Astrocyte (in vitro differentiated cells and primary cell): ENCODE data around the gene CTNNBIP1. TPM values are rescaled to one million over a fixed set of nuclear protein-coding genes. Genes with fewer than 3 reads are reported as not detected.

ENCODE experiments used
- DNase-seq: peaks from one replicate; pipeline ENCODE4 v3.0.0-alpha.2; 2010; ENCODE audit warnings: low read depth
- FAIRE-seq: peaks from 2 replicates; lab custom pipeline; 2011; peaks lifted over from hg19 to GRCh38; lab: Jason Lieb, UNC
- H2AFZ ChIP-seq: 2 replicates; pipeline ENCODE4 v1.6.0; 2012; ENCODE audit warnings: low read depth, low read length, inconsistent platforms
- H3K27ac ChIP-seq: 2 replicates; pipeline ENCODE4 v1.5.1; 2011; ENCODE audit warnings: low read depth, low read length, inconsistent platforms
- H3K27me3 ChIP-seq: 2 replicates; pipeline ENCODE4 v1.6.0; 2011; ENCODE audit warnings: low read length, inconsistent platforms; ENCODE audit not compliant: insufficient read depth
- H3K36me3 ChIP-seq: 2 replicates; pipeline ENCODE4 v1.5.1; 2011; ENCODE audit warnings: low read length, inconsistent platforms; ENCODE audit not compliant: insufficient read depth
- H3K4me1 ChIP-seq: 2 replicates; pipeline ENCODE4 v1.5.1; 2011; ENCODE audit warnings: low read length, inconsistent platforms; ENCODE audit not compliant: insufficient read depth
- H3K4me2 ChIP-seq: 2 replicates; pipeline ENCODE4 v1.6.0; 2012; ENCODE audit warnings: low read length, inconsistent platforms
- H3K4me3 ChIP-seq: 2 replicates; pipeline ENCODE4 v1.5.1; 2011; ENCODE audit warnings: low read depth, mild to moderate bottlenecking, low read length, inconsistent platforms; ENCODE audit not compliant: insufficient read depth
- H3K79me2 ChIP-seq: 2 replicates; pipeline ENCODE4 v1.6.0; 2012; ENCODE audit warnings: mild to moderate bottlenecking, low read length, inconsistent platforms; ENCODE audit not compliant: insufficient read depth
- H3K9ac ChIP-seq: 2 replicates; pipeline ENCODE4 v1.6.0; 2012; ENCODE audit warnings: mild to moderate bottlenecking, low read length, inconsistent platforms
- H3K9me3 ChIP-seq: 2 replicates; pipeline ENCODE4 v1.5.1; 2012; ENCODE audit warnings: low read depth, mild to moderate bottlenecking, low read length, inconsistent platforms; ENCODE audit not compliant: insufficient read depth
- H4K20me1 ChIP-seq: 2 replicates; pipeline ENCODE4 v1.6.0; 2012; ENCODE audit warnings: low read length, inconsistent platforms; ENCODE audit not compliant: insufficient read depth
- H3K27ac Mint-ChIP-seq: one replicate; pipeline ENCODE4 v1.8.0; 2021; ENCODE audit warnings: mild to moderate bottlenecking, mixed read lengths; ENCODE audit not compliant: unreplicated experiment
- H3K27me3 Mint-ChIP-seq: one replicate; pipeline ENCODE4 v1.8.0; 2021; ENCODE audit warnings: low read depth, mixed read lengths; ENCODE audit not compliant: unreplicated experiment
- H3K36me3 Mint-ChIP-seq: one replicate; pipeline ENCODE4 v1.8.0; 2021; ENCODE audit warnings: low read depth, mixed read lengths; ENCODE audit not compliant: unreplicated experiment
- H3K4me1 Mint-ChIP-seq: one replicate; pipeline ENCODE4 v1.8.0; 2021; ENCODE audit warnings: low read depth, mixed read lengths; ENCODE audit not compliant: unreplicated experiment
- H3K4me3 Mint-ChIP-seq: one replicate; pipeline ENCODE4 v1.8.0; 2021; ENCODE audit warnings: mild to moderate bottlenecking, moderate library complexity, mixed read lengths; ENCODE audit not compliant: unreplicated experiment
- H3K9me3 Mint-ChIP-seq: one replicate; pipeline ENCODE4 v1.8.0; 2021; ENCODE audit warnings: mild to moderate bottlenecking, mixed read lengths; ENCODE audit not compliant: unreplicated experiment
- EZH2 ChIP-seq: IDR thresholded peaks from 2 replicates; pipeline ENCODE4 v1.6.1; 2012; ENCODE audit warnings: mild to moderate bottlenecking, low read length, inconsistent platforms; ENCODE audit not compliant: insufficient read depth
- total RNA-seq: library from RNA; stranded (reverse); gene quantifications from 2 replicates; pipeline ENCODE4 v1.2.1, GENCODE V29; 2021
- TF ChIP-seq, protein P1 (sequence below): IDR thresholded peaks from 2 replicates; pipeline ENCODE4 v1.5.1; 2011; ENCODE audit warnings: low read depth, mild to moderate bottlenecking, inconsistent platforms, low read length, moderate library complexity; ENCODE audit not compliant: insufficient read depth

Gene CTNNBIP1
- total RNA-seq, 1 donor from 2014 or later, result 53.7 TPM

DNA sequence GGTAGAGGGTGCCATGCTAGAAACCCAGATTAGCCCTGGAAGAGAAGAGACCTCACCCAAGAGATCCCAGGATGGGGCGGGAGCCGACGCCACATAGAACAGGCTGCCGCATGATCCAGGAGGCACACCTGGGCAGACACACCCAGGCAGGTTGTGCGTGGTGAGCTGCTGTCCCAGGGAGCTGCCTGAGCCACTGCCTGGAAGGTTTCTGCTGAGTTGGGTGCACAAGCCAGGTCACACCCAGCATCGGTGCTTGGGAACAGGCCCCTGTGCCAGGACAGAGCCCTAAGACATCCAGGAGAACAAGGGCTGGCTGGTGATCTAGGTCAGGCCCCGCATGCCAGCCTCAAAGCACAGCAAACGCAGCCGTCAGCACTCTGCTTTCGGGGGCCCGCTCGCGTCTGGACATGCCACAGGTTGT is 40.2 kb downstream of the CTNNBIP1 start:
- FAIRE-seq (no peak), DNase-seq (no peak)
- Histone ChIP-seq H4K20me1 (peaks cover 3% of the 10 kb centered on the region), H3K36me3 (peaks cover 2% of the 10 kb centered on the region), H3K27me3 (no peaks in the 10 kb centered on the region), H3K9me3 (no peaks in the 10 kb centered on the region), H3K27ac (no peak overlapping the region), H3K4me2 (no peak overlapping the region), H3K9ac (no peak overlapping the region), H3K4me1 (peaks cover 20% of the 10 kb centered on the region), H3K4me3 (no peak overlapping the region), H3K79me2 (no peaks in the 10 kb centered on the region), H2AFZ (no peak overlapping the region)
- no peak overlapping the region for H3K4me3 Mint-ChIP-seq
- no peak overlapping the region for H3K27ac Mint-ChIP-seq
- peaks cover 11% of the 10 kb centered on the region for H3K4me1 Mint-ChIP-seq
- H3K36me3 Mint-ChIP-seq, result peaks cover 3% of the 10 kb centered on the region
- H3K27me3 Mint-ChIP-seq, result no peaks in the 10 kb centered on the region
- TF ChIP-seq EZH2, result no peak
- TF ChIP-seq, protein P1, sequence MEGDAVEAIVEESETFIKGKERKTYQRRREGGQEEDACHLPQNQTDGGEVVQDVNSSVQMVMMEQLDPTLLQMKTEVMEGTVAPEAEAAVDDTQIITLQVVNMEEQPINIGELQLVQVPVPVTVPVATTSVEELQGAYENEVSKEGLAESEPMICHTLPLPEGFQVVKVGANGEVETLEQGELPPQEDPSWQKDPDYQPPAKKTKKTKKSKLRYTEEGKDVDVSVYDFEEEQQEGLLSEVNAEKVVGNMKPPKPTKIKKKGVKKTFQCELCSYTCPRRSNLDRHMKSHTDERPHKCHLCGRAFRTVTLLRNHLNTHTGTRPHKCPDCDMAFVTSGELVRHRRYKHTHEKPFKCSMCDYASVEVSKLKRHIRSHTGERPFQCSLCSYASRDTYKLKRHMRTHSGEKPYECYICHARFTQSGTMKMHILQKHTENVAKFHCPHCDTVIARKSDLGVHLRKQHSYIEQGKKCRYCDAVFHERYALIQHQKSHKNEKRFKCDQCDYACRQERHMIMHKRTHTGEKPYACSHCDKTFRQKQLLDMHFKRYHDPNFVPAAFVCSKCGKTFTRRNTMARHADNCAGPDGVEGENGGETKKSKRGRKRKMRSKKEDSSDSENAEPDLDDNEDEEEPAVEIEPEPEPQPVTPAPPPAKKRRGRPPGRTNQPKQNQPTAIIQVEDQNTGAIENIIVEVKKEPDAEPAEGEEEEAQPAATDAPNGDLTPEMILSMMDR, result no peak
- H3K9me3 Mint-ChIP-seq, result no peaks in the 10 kb centered on the region

- H3K27ac ChIP-seq, result no peak overlapping the region
- no peak overlapping the region for H3K4me2 ChIP-seq
- H3K9me3 ChIP-seq, result no peaks in the 10 kb centered on the region
- H3K4me3 ChIP-seq, result no peak overlapping the region
- H3K27ac Mint-ChIP-seq, result no peak overlapping the region
- no peak for FAIRE-seq
- peaks cover 21% of the 10 kb centered on the region for H3K4me1 ChIP-seq
- no peaks in the 10 kb centered on the region for H3K27me3 Mint-ChIP-seq
- H3K9ac ChIP-seq, result no peak overlapping the region
- peaks cover 2% of the 10 kb centered on the region for H3K36me3 ChIP-seq
- no peaks in the 10 kb centered on the region for H3K9me3 Mint-ChIP-seq
- no peak overlapping the region for H3K4me3 Mint-ChIP-seq
- peaks cover 11% of the 10 kb centered on the region for H3K4me1 Mint-ChIP-seq
- DNase-seq, result no peak
- TF ChIP-seq, protein P1, result no peak
- no peak for TF ChIP-seq EZH2
- peaks cover 6% of the 10 kb centered on the region for H3K36me3 Mint-ChIP-seq
- H2AFZ ChIP-seq, result no peak overlapping the region
- no peaks in the 10 kb centered on the region for H3K27me3 ChIP-seq
- peaks cover 3% of the 10 kb centered on the region for H4K20me1 ChIP-seq
- no peaks in the 10 kb centered on the region for H3K79me2 ChIP-seq
Measured at GRCh38 chr1:9868244-9868590, 41.9 kb downstream of the CTNNBIP1 start.

DNA sequence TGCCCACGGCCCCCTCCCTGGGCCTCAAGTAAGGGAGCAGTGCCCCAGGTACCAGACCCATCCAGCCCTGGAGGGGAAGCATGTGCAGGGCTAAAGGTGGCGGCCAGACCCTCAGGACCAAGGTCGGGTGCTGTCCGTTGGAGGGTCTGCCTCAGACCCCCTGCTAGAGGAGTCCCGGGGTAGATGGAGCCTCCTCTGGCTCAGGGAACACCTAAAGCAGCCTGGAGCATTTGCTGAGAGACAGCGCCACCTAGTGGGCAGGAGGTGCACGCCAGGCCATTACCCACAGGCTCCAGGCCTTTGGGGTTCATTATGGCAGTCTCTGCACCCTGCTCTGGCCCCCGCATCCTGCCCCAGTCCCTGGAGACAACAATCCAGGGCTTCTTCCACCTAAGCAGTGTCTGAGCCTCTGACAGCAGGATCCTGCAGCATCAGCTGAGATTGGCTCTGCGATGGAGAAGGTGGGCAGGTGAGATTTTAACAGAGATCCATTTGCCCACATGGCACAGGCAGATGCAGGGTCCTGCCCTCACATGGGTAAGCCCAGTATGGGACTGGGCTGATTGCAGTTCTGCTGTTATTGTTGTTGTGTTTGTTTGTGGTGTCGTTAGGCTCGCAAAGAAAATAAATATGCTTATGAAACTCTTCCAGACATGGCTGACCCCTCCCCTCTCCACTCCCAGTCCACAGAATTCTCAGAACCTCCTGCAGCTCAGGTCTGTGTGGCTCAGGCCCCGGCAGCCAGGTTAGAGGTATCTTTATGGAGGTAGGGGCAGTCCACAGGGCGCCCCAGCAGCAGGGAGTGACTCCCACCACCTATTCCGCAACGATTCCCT is 42.4 kb downstream of the CTNNBIP1 start:
- Mint-ChIP-seq H3K36me3 (peaks cover 8% of the 10 kb centered on the region), H3K27me3 (no peaks in the 10 kb centered on the region), H3K27ac (no peak overlapping the region), H3K4me3 (no peak overlapping the region), H3K9me3 (no peaks in the 10 kb centered on the region), H3K4me1 (peaks cover 15% of the 10 kb centered on the region)
- Histone ChIP-seq H3K9ac (no peak overlapping the region), H4K20me1 (peaks cover 3% of the 10 kb centered on the region), H3K4me2 (no peak overlapping the region), H3K9me3 (no peaks in the 10 kb centered on the region), H3K36me3 (peaks cover 2% of the 10 kb centered on the region), H2AFZ (no peak overlapping the region), H3K4me1 (peaks cover 17% of the 10 kb centered on the region), H3K27ac (no peak overlapping the region), H3K4me3 (no peak overlapping the region), H3K79me2 (no peaks in the 10 kb centered on the region), H3K27me3 (no peaks in the 10 kb centered on the region)
- no peak for DNase-seq
- FAIRE-seq, result peak; percentile 17
- TF ChIP-seq EZH2, result no peak
- TF ChIP-seq, protein P1, result peak; percentile 92
